Stomach (tissue), 9 donors: ENCODE results near the gene MRPS6. TPM values are rescaled to one million over a fixed set of nuclear protein-coding genes. Genes with fewer than 3 reads are reported as not detected.

Source experiments
- DNase-seq, 2 donors: peaks; one replicate each; pipeline versions ENCODE4 v3.0.0 to v3.0.0-alpha.2; 2013 to 2019
- H3K27ac ChIP-seq, 5 donors: fragments of 200-600 bp in 4 of 5; sonication (generic) in 4 of 5; one replicate each; pipeline ENCODE4 v1.5.1; 2013 to 2019; ENCODE audit warnings: mild to moderate bottlenecking in 1 of 5, moderate library complexity in 1 of 5
- H3K27me3 ChIP-seq, 3 donors: fragments of 200-600 bp; sonication (generic); one replicate each; pipeline ENCODE4 v1.5.1; 2017 to 2019; ENCODE audit warnings: mixed run types in 1 of 3
- H3K36me3 ChIP-seq, 4 donors: fragments of 200-600 bp; sonication (generic); 1 replicate in 3 of 4; 2 replicates in 1 of 4; pipeline ENCODE4 v1.5.1; 2016 to 2019
- H3K4me1 ChIP-seq, 4 donors: fragments of 200-600 bp; sonication (generic); one replicate each; pipeline ENCODE4 v1.5.1; 2016 to 2019
- H3K4me3 ChIP-seq, 4 donors: fragments of 200-600 bp; sonication (generic) in 3 of 4; one replicate each; pipeline ENCODE4 v1.5.1; 2016 to 2019; ENCODE audit warnings: mild to moderate bottlenecking in 1 of 4
- H3K9me3 ChIP-seq, 4 donors: fragments of 200-600 bp; sonication (generic); one replicate each; pipeline ENCODE4 v1.5.1; 2016 to 2019
- CTCF ChIP-seq, 7 experiments: fragments of 450-650 bp in 4 of 7; fragments of 200-600 bp in 3 of 7; sonication (generic) in 3 of 7; IDR thresholded peaks; one replicate each; pipeline ENCODE4 v1.5.1; 2016 to 2019; ENCODE audit warnings: antibody characterized with exemption in 7 of 7, control low read depth in 2 of 7, mild to moderate bottlenecking in 1 of 7
- EP300 ChIP-seq: sonication (generic); formaldehyde crosslinking; IDR thresholded peaks from one replicate; pipeline ENCODE4 v1.6.1; 2017; ENCODE audit warnings: antibody characterized with exemption
- POLR2A ChIP-seq, 4 donors: fragments of 450-650 bp; IDR thresholded peaks; one replicate each; pipeline ENCODE4 v1.6.1; 2016; ENCODE audit warnings: antibody characterized with exemption in 4 of 4, control low read depth in 2 of 4, mild to moderate bottlenecking in 1 of 4, moderate library complexity in 1 of 4
- POLR2AphosphoS5 ChIP-seq, 3 donors: sonication (generic); formaldehyde crosslinking; IDR thresholded peaks; one replicate each; pipeline ENCODE4 v1.6.1; 2016; ENCODE audit warnings: antibody characterized with exemption in 3 of 3
- WGBS, 5 donors: extraction: QIAGEN DNeasy Blood & Tissue Kit in 3 of 5; methylation state at CpG; one replicate each; pipeline versions ENCODE4 v1.1.5 to v1.1.7; 2013 to 2018; 5-methylcytosine and 5-hydroxymethylcytosine counted together
- intact Hi-C: fragments of 100-400 bp; cut with DNase I; formaldehyde crosslinking; loops from one replicate; pipeline ENCODE4 v1.15.1; 2023; ENCODE audit warnings: low total_unique reads
- polyA plus RNA-seq, 3 donors: library from polyadenylated mRNA; stranded (reverse); fragments of 200-250 nt; gene quantifications; one replicate each; pipeline ENCODE4 v1.2.3, GENCODE V29; 2013
- total RNA-seq, 5 donors: library from RNA; depleted of rRNA; stranded (reverse); fragments of >200 nt; gene quantifications; one replicate each; pipeline versions ENCODE4 v1.1.0 to v1.2.3, GENCODE V29; 2014 to 2016
- donor health status: healthy with polysubstance abuse.
- donor health status: Bipolar disorder and iron deficiency.
- donor health status: healthy.

Gene MRPS6
- total and polyA plus RNA-seq, 8 donors = 21.3 to 219 (median 51.3) TPM

GRCh38 chr21:34135330-34135729 is 62.0 kb downstream of the MRPS6 start:
- TF ChIP-seq POLR2AphosphoS5 (IDR thresholded peaks at IDR 0.05) (no peak), EP300 (no peak), POLR2A (IDR thresholded peaks at IDR 0.05) (no peak), CTCF (IDR thresholded peaks at IDR 0.05) (no peak)
- no peak overlapping the region for H3K4me3 ChIP-seq
- WGBS, 5 donors = 93 to 99% (median 95%) methylated on average over 4 to 5 of the region's 5 CpGs
- intact Hi-C loops = no loop called here
- no peaks in the 10 kb centered on the region for H3K27me3 ChIP-seq
- no peaks in the 10 kb centered on the region for H3K9me3 ChIP-seq
- no peak overlapping the region for H3K27ac ChIP-seq
- DNase-seq = no peak
- peaks cover 0 to 11% (median 7%) of the 10 kb centered on the region in 4 donors for H3K36me3 ChIP-seq
- peaks cover 7 to 38% (median 22%) of the 10 kb centered on the region in 4 donors for H3K4me1 ChIP-seq

DNA sequence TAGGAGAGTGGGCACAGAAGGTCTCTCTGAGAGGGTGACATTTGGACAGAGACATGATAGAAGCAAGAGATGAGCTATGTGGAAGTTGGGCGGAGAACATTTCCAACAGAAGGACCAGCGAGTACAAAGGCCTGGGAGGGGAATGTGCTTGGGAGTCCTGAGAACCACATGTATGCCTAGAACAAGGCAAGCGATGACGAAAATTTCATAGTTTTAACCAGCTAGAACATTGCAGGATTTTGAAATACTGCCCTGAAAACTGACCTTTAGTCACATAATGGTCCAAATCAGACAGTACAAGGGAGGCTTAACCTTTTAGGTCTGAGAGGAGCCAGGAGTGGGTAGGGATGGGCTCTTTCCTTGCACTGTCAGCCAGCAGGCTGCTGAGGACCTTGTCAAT is 68.0 kb downstream of the MRPS6 start:
- no peak overlapping the region for H3K4me3 ChIP-seq
- WGBS, 5 donors = 93 to 99% (median 97%) methylated on average over 4 of the region's 4 CpGs

GRCh38 chr21:34143685-34144182 is 70.4 kb downstream of the MRPS6 start:
- H3K9me3 ChIP-seq = peaks cover 0 to 11% (median 0%) of the 10 kb centered on the region in 4 donors
- peaks cover 7 to 42% (median 30%) of the 10 kb centered on the region in 4 donors for H3K36me3 ChIP-seq
- no peak overlapping the region for H3K4me3 ChIP-seq
- TF ChIP-seq POLR2AphosphoS5 (IDR thresholded peaks at IDR 0.05) (no peak), EP300 (no peak), CTCF (IDR thresholded peaks at IDR 0.05) (no peak), POLR2A (IDR thresholded peaks at IDR 0.05) (no peak)
- no peak overlapping the region for H3K27ac ChIP-seq
- no peak for DNase-seq
- 90 to 95% (median 93%) methylated on average over 13 of the region's 13 CpGs for WGBS, 5 donors
- peaks cover 10 to 44% (median 27%) of the 10 kb centered on the region in 4 donors for H3K4me1 ChIP-seq
- H3K27me3 ChIP-seq = no peaks in the 10 kb centered on the region
- intact Hi-C loops = no loop called here

More for the DNA sequence above, 68.0 kb downstream of the MRPS6 start:
- Histone ChIP-seq H3K36me3 (peaks cover 7 to 42% (median 30%) of the 10 kb centered on the region in 4 donors), H3K27me3 (no peaks in the 10 kb centered on the region), H3K4me1 (peaks cover 0 to 21% (median 10%) of the 10 kb centered on the region in 4 donors), H3K27ac (no peak overlapping the region), H3K9me3 (peaks cover 0 to 11% (median 0%) of the 10 kb centered on the region in 4 donors)
- DNase-seq = no peak
- intact Hi-C loops = no loop called here
- TF ChIP-seq CTCF (IDR thresholded peaks at IDR 0.05) (no peak), EP300 (no peak), POLR2A (IDR thresholded peaks at IDR 0.05) (no peak), POLR2AphosphoS5 (IDR thresholded peaks at IDR 0.05) (no peak)

- H3K4me1 ChIP-seq = peaks cover 11 to 49% (median 29%) of the 10 kb centered on the region in 4 donors
- peaks cover 7 to 42% (median 30%) of the 10 kb centered on the region in 4 donors for H3K36me3 ChIP-seq
- DNase-seq = no peak
- intact Hi-C loops = no loop called here
- peaks cover 0 to 11% (median 0%) of the 10 kb centered on the region in 4 donors for H3K9me3 ChIP-seq
- no peak overlapping the region for H3K27ac ChIP-seq
- TF ChIP-seq CTCF (IDR thresholded peaks at IDR 0.05) (no peak), POLR2AphosphoS5 (IDR thresholded peaks at IDR 0.05) (no peak), EP300 (no peak), POLR2A (IDR thresholded peaks at IDR 0.05) (no peak)
- H3K27me3 ChIP-seq = no peaks in the 10 kb centered on the region
- H3K4me3 ChIP-seq = no peak overlapping the region
- 97 to 98% (median 97%) methylated on average over 4 to 6 of the region's 6 CpGs for WGBS, 5 donors
Observed at GRCh38 chr21:34144224-34144623, 70.8 kb downstream of the MRPS6 start.
